ENCODE results near the gene GRIK4.
A peak's percentile ranks its signal among the peaks of the same experiment; 100 is the strongest.

Gene GRIK4

DNA sequence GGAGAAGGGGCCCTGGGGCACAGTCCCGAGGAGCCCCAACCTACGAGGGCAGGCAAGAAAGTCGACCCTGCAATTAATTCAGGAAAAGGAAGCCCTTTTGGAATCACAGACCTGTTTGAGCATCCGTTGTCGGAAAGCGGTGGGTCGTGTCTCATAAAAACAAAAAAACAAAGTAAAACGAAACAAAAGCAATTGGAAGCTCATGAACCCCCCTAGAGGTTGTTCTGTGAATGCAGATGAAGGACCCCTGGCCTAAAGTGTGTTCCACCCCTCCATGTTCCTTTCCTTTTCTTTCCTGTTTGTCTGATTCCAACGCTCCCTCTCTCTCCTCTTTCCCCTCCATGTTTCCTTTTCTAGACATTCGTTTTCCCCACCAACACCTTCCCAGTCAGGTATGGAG is 203.7 kb downstream of the GRIK4 start:
- DNase-seq = no peak

DNA sequence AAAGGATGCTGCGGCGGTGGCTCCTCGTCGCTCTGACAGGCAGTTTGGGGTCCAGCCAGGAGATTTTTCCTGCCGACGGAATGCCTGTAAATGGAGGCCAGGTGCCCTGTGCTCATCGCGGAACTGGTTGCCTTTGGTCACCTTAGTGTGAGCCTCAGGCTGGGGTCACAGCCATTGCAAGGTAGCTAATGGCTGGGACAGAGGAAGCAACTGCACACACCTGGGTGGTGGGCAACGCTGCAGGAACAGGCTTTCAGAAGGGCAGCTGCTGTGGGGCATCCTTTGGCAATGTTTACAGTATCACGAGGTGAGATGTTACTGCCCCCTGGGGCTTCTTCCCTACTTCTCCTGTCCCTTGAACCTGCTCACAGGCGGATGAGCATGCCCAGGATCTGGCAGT is 205.5 kb downstream of the GRIK4 start:
- no peak for DNase-seq

DNA sequence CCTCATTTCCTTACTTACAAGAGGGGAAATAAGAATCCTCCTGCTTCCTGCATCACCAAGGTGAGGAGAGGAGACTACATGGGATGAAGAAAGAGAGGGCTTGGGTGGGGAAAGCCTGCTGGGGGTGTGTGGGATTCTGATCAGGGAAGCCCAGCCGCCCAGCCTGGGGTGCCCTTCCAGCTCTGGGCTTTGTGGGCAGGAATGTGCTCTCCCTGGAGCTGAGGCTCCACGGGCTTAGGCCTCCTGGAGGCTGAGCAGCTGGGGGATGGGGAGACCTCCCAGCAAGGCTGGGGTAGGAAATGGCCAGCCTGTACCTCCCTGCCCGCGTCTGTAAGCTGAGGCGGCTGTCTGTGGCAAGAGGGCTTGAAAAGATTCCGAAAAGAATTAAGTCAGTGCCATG is 206.1 kb downstream of the GRIK4 start:
- no peak for DNase-seq

DNA sequence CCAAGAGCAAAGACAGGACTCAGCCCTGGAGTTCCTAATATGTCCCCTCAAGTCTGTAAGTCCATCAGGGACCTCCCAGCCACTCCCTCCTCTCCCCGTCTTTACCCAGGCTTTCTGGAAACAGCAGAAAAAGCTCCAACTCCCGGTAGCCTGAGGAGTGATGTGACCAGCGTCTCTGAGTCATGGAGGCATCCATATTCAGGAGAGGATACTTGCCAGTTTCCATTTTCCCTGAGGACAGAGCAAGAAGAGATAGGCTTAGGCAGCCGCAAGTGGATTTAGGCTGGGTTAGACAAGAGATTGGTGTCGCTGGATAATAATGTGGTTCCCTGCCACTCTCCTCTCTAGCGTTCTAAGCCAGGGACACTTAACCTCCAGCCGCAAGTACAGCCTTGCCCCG is 206.6 kb downstream of the GRIK4 start:
- no peak for DNase-seq

DNA sequence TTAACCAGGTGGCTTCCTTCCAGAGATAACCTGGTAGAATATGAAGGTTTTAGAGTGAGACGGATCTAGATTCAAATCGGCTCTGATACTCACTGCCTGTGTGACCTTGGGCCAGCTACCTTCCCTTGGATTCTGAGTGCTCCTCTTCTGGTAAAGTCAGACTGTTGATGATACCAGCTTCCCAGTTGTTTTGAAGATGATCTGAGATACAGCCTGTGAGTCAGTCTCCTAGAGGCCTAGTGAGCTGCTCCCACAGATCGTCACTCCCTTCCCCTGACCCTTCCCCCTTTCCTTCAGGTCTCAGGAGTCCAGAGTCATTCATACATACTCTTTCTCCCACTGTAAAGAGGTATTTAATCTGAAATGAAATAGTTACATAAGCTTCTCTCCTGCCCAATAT is 207.8 kb downstream of the GRIK4 start:
- no peak for DNase-seq

DNA sequence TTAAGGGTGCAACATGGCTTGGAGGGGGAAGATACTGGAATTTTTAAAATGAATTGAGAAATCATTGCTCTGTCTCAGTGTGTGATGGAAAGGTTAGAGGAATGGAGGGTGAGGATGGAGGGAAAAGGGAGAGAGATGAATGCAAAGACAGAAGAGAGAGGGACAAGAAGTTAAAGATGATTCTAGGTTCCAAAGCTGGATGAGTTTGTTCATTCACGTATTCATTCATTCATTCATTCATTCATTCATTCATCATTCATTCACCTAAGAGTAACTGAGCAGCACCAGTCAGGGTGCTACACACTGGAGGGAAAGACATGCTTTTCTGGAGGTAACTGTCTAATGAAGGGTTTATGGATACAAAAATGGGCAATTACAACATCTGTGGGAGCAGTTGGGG is 209.2 kb downstream of the GRIK4 start:
- no peak for DNase-seq

DNA sequence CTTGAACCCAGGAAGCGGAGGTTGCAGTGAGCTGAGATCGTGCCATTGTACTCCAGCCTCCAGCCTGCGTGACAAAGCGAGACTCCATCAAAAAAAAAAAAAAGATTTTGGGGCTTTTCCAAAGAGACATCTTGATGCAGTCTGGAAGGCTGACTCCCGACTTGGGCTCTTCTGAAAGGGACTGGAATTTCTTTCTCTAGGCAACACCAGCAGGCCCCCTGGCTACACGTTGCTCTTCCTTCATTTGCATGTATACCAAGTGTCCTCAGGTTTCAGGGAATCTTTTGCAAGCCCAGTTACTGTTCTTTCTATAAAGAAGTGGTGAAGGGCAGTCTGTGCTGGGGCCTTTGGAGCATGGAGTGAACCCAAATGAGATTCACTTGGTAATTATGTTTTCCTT is 211.0 kb downstream of the GRIK4 start:
- no peak for DNase-seq

DNA sequence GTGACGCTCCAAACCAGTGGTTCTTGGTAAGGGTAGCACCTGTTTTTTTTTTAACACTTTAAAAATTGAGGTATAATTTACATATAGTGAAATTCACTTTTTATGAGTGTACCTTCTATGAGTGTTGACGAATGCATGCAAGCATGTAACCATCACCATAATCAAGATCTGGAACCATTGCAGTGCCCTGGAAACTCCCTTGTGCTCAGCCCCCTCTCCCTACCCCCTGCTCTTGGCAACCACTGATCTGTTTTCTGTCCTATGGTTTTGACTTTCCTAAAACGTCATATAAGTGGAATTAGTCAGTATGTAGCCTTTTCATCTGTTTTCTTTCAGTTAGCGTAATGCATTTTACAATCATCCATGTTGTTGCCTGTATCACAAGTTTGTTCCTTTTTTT is 212.2 kb downstream of the GRIK4 start:
- DNase-seq = no peak

DNA sequence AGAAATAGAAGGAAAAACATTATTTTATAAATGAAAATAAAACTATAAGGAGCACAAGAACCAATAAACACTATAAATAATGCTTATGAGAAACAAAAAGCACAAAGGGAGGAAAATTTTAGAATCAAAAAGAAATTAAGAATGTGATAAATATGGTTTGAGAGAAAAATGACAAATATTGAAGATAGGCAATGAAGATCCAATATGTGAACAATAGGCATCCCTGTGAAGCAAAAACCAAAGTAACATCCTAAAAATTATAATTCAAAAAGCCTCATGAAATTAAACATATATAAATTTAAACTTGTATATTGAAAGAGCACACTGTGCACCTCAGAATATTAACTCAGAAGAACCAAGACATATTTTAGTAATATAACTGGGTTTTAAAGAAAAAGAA is 216.2 kb downstream of the GRIK4 start:
- DNase-seq = no peak

DNA sequence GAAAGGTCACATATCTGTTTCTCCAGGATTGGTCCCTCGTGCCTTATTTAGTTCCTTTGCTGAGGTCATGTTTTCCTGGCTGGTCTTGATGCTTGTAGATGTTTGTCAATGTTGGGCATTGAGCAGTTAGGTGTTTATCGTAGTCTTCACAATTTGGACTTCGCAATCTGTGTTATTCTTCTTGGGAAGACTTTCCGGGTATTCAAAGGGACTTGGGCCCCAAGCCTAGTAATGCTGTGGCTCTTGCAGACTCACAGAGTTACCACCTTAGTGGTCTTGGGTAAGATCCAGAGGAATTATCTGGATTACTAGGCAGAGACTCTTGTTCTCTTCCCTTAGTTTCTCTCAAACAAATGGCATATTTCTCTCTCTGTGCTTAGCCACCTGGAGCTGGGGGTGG is 223.5 kb downstream of the GRIK4 start:
- no peak for DNase-seq

DNA sequence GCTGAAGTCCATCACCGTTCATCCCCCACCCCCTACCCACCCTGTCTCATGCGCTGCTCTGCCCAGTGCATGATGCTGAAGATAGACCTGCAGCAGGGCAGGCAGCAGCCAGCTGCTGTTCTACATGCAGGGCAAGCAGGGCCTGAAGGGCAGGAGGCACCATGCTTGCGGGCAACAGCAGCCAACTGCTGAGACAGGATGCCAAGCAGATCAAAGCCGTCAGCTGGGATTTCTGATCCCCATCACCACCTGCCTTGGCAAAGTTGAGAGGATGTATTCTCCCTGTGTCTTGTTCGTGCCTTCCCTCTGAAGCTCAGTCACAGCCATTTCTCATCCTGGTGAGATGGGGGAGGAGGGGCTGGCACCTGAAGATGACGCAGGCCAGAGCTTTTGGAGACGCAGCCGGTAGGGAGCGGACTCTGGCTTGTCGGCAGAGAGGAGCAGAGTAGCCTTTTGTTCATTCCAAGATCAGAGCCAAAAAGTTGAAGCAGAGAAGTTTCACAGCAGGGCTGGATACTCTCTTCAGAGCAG is 227.0 kb downstream of the GRIK4 start:
- no peak for DNase-seq

DNA sequence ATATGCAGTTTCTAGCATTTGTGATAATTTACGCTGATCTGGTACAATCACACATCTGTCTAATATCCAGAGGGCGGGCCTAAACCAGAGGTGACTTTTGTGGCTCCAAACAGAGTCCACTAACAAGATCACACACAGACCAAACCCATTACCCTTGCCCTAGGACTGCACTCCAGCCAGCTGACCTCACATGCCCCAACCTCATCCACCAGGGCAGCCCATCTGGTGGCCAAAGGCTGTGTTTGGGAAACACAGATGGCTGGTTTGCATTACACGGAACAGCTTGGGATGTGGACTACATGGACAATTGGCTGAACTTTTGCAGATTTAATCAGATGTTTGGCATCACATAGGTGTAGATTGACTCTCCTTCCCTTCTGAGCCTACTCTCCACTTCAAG is 228.2 kb downstream of the GRIK4 start:
- no peak for DNase-seq

DNA sequence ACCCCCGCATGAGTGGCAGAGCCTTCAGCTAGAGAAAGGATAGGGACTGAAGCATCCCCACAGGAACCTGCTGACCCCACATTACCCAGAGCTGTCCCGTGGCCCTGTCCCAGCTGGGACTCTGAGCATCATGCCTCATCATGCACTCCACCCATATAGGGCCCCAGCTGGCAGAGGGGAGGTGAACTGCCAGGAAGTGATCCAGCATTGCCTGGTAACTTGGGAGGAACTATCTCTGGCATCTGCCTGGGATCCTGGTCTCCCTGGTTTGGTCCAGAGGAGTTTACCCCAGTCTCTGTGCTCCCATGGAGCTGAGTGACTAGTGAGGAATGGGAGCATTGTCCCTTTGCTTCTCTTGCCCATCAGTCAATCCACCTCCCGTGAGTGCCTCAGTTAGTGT is 228.8 kb downstream of the GRIK4 start:
- DNase-seq = no peak

DNA sequence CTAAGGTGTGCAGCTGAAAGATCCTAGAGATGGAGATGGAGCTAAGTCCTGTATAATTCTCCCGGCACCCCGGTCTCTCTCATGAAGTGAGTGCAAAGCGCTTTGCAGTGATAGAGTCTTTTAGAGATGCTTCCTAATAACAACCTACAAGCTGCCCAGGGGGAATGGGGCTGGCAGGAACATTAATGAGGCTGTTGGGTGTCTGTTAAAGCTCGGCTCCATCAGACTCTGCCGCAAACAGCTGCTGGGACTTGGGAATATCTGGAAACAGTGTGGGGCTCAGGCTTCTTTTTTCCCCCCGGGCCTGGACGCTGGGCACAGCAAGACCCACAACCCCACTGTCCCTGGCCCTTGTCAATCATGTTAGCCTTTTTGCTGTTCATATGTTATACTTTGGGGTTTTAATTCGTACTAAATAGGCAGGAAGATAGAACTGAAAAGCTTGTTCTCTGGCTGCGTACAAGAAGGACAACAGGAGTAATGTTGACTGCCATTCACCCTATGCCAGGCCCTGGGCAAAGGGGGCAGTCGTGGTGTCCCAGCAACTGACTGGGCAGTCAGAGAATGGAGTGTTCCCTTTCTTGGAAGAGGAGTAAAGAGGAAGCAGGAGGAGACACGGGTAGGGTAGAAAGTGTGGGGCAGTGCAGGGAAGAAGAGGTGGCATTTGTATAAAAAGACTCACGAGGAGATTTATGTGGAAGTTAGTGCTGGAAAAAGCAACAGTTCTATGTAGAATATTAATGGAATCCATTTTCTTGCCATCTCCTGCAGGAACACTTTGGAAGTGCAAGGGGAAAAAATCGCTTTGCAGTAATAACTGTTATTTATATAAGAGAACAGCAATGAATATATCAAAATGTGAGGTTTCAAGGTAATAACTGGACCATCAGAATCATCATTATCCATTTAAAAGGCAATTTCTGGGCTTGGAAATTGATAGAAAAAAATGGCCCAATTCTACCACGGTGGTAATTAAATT is 232.8 kb downstream of the GRIK4 start:
- DNase-seq = no peak

DNA sequence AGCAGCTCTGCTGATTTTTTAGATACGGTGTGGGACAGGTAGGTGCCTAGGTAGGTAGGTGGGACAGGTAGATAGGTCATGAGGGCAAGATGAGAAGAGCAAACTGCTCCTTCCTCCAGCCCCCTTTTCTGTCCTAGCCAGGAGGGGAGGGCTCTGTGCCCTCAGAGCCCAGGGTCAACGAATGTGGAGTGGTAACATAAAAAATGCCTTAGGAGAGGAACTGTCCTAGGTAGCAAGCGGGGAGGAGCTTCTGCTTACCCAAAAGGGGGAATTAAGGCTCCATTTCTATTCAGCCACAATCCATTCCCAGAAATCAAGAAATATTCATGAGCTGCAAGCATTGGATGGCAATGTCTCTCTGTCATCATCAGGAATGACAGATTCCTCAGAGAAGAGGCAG is 234.8 kb downstream of the GRIK4 start:
- no peak for DNase-seq

DNA sequence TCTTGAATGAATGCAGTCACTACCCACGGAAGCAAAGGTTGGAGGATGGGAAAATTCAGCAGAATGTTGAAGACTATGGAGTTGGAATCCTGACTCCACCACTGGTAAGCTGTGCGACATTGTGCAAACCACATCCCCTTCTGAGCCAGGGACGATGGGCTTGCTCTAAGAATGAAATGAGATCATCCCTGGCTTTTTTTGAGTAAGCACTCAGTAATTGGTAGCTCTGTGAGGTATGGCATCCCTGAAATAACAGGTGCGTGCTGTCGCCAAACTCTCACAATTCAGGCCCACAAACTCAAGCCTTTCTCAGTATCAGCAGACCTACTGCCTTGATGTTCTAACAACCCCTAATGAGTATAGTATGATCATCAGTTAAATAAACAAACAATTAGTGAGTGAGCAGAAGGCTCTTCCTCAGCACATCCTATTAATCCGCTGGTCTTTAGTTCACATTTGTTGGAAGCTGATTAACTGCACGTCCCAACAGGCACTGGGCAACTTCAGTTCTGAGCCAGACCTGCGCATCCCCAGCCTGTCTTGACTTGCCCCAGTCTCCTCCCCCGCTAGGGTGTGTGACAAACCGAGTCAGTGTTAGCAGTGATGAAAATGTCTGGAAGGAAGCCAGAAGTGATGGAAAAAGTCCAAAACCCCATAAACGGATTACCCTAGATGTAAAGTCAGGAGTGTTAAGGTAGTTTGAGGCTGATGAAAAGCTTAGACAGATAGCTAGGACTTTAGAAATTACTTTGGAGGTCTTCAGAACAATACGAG is 235.5 kb downstream of the GRIK4 start:
- peak; percentile 99 for DNase-seq

DNA sequence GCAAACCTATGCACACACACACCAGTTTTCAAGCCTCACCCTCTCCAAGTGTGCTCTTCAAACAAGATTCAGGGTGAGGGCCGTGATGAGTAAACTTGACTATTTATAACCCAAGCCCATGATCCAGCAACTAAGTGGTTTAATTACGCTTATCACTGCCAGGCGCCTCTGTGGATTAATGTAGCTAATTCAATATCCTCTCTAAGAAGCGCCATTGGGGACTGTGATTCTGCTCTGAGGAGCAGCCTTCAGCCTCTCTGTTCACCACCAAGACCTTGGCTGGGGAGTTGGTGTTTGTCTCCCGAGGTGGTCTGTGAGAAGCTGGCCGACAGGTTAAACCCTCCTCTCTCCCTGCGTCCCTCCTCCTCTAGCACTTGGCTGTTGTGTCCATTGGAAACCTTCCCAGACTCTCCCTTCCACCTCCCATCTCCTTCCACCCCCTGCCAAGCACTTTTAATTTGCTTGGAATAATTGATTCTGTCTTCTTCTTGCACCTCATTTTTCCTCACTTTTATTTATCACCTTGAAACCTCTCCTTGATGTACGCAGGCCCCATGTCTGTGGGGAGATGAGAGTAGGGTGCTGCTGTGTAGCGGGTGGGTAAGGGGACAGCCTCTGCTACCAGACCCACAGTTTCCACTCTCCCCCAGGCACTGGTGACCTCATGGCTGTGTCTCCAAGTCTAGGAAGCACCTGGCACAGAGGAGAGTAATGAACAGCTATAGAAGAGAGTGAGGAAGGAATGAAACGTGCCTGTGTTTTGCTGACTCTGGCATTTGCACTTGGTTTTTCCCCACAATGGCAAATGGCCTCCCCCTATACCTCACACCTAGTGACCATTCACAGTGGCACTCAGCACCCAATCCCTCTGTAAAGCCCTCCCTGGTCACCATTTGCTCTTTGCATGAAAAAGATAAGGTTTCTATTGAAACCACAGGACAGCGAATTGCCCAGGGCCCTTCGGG is 236.6 kb downstream of the GRIK4 start:
- DNase-seq = peak; percentile 87

DNA sequence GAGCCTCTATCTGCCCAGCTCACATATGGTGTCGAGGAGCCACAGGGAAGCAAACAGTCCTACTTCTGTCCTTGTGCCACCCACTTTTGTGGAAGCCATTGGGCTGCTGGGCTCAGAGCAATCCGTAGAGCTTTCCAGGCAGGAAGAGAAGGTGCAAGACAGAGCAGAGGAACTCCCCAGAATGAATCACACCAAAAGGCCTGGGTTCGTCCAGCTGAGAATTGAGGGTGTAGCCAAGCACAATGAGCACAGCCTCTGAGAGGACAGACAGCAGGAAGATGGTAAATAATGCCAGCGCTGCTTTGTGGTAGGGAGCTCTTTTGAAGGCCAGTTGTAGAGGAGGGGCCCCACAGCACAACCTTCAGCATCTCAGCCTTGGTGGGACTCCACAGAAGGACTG is 237.8 kb downstream of the GRIK4 start:
- DNase-seq = no peak

DNA sequence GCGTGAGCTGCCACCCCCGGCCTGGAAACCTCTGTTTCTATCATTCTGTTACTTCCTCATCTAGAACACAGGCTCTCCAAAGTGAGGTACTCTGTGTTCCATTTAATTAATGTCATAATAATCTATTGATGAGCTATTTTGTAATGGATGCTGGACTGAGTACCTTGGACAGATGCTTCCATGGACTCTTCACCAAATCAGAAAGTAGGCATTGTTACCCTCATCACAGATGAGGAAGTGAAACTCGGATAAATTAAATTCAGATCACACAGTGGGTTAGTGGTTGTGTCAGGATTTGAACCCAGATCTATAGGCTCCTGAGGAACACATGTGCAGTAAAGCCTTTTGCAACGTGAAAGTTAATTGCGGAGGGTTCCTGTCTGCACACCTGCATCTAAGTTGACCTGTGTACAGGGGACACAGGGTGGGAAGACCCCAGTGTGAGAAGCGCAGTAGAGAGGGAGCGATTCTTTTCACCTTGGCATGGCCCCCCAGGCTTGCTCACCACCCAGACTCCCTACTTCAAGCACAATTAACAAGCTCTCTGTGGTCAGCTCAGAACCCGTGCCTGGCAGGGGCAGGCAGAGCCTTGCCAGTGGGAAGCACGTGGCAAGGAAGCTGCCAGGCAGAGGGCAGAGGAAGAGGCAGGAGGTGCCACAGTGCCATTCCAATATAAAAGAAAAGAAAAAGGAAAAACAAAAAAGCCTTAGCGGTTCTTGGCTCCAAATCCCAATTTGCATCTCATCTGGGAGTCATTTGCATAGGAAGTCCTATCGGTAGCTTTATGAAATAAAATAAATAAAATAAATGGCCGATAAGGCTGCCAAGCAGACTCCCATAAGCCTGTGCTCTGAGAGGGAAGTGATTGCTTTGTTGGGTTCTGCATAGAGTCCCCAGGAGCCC is 239.3 kb downstream of the GRIK4 start:
- no peak for DNase-seq

DNA sequence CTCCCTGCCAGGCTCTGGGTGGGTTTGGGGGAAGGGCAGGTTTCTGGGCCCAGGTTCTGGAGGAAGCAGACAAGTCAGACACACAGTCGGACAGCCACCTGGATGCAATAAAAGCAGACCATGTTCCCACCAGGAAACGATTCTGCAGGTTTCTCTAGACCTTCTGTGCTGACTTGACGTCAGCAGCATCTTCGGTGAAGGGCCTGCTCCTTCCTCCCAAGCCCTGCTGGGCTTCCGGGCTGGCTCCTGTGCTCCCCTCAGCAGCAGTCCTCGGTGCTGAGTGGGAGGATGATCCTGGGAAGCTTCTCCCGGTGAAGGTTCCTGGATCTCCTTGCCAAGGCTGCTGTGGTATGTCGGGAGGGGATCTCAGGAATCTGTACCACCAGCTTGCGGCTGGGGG is 240.0 kb downstream of the GRIK4 start:
- DNase-seq = no peak

DNA sequence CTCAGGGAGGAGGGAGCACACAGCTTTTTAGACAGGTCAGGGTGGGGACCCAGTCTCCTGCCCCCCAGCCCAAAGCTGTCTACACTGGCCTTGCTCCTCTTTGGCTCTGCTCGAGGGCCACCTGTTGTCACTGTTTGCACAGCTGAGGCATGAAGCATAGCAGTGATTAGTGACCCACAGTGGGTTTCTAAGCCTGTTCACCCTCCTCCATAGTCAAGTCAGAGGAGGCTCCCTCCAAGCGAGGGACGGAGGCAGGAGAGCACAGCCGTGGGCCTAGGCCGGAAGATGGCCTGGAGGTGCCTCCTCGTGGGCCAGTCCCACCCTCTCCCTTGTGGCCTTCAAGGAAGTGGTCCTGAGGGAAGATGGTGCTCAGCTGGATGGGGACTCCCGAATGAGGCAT is 241.1 kb downstream of the GRIK4 start:
- no peak for DNase-seq

DNA sequence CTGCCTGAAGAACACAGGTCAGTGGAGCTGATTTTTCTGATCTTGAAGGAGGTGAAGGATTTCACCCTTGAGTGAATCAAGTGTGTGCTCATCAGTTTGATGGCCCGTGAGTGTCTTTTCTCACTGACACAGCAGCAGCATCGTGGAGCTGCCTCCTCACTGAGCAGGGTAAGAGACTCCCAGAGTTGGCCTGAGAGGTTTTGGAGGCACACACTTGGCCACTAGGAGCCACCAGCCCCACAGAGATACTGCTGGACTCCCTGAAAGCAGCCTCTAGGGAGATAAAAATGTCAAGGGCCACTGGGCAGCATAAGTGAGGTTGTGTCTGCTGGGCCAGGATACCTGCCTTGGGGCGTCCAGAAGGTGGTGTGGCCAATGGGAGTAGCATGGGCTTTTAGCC is 245.4 kb downstream of the GRIK4 start:
- DNase-seq = no peak

All from NCI-H1105 (cell line).